IPS DF 4.7 (cell line): ENCODE results near the gene SYCE1L.
"Not testable (repeated sequence)": the region's sequence is repeated elsewhere in the genome, so short reads cannot be mapped to it uniquely, and the experiment has no call there.

Experiments used
- DNase-seq: peaks from one replicate; pipeline ENCODE4 v3.0.0-alpha.2; 2013; ENCODE audit warnings: low spot score; ENCODE audit errors: extremely low read depth

SYCE1L gene, protein sequence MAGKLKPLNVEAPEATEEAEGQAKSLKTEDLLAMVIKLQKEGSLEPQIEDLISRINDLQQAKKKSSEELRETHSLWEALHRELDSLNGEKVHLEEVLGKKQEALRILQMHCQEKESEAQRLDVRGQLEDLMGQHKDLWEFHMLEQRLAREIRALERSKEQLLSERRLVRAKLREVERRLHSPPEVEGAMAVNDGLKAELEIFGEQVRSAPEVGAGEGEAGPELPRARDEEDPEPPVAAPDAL

DNA sequence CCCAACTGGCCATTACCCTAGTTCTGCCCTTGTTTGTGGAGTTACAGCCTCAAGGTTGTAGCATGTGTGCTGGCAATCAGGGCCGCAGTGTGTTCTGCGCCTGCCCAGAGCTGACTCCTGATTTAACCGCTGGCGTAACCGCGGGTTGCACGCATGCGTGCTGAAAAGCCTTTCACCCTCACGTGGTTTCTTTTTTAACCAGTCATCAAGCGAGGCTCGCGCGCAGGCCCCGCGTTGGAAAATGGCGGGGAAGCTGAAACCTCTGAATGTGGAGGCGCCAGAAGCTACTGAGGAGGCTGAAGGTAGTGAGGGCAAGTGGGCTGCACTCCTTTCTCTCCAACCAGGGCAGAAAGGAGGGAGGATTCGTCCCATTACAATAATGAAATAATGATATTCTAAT, at the start of gene SYCE1L:
TSS of gene SYCE1L (plus strand) at position 198 of the 400 bp plus-strand sequence. CDS start at position 242, 44 bp downstream.
- no peak for DNase-seq

GRCh38 chr16:77157346-77158058, 41.7 kb upstream of the SYCE1L start:
- DNase-seq: no peak

GRCh38 chr16:77158293-77158692, 40.9 kb upstream of the SYCE1L start:
- no peak for DNase-seq

GRCh38 chr16:77165006-77165405, 34.2 kb upstream of the SYCE1L start:
- no peak for DNase-seq

GRCh38 chr16:77165536-77166236, 33.5 kb upstream of the SYCE1L start:
- not testable (repeated sequence) for DNase-seq

DNA sequence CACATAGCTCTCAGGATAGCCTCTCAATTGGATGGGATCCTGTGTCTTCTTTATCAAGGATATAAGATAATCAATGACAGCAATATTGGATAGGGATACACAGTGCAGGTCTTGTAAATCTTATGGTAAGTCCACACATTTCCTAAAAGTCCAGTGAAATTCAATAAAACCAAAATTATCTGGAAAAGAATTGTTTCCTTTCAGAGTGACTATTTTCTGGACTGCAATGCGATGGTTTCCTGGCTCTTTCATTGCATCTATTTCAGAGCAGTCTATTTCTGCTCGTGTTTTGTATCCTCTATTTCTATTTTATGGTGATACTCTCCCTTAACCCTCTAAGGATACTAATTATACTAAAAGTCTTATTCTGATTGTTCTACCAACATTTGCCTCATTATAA, 32.5 kb upstream of the SYCE1L start:
- no peak for DNase-seq

DNA sequence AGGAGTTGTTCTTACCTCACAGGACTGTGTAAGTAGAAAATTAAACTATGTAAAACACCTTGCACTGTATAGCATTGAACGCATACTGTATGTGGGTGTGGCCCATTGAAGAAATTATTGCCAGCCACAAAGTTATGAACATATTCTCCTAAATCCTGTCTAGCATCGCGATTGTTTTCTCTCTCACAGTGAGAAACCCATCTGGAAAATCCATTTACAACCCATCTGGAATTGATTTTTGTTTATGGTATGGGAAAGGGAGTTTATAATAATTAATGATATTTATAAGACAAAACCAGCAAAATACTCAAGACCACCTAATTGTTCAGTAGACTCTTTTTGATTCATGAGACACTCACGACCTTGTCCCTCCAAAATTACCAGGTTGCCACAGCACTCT, 30.3 kb upstream of the SYCE1L start:
- no peak for DNase-seq

- DNase-seq: no peak
These were observed 29.5 kb upstream of the SYCE1L start for GRCh38 chr16:77169650-77170236.

- no peak for DNase-seq
These were observed 28.4 kb upstream of the SYCE1L start for GRCh38 chr16:77170805-77171204.

- no peak for DNase-seq
These were observed 27.2 kb upstream of the SYCE1L start for GRCh38 chr16:77171745-77172635.

- DNase-seq: no peak
These were observed 26.3 kb upstream of the SYCE1L start for GRCh38 chr16:77172951-77173350.

GRCh38 chr16:77183137-77183536, 16.1 kb upstream of the SYCE1L start:
- DNase-seq: no peak

- not testable (repeated sequence) for DNase-seq
These were observed 12.9 kb upstream of the SYCE1L start for GRCh38 chr16:77186298-77186697.

- DNase-seq: no peak
These were observed 9.1 kb upstream of the SYCE1L start for GRCh38 chr16:77190190-77190477.

DNA sequence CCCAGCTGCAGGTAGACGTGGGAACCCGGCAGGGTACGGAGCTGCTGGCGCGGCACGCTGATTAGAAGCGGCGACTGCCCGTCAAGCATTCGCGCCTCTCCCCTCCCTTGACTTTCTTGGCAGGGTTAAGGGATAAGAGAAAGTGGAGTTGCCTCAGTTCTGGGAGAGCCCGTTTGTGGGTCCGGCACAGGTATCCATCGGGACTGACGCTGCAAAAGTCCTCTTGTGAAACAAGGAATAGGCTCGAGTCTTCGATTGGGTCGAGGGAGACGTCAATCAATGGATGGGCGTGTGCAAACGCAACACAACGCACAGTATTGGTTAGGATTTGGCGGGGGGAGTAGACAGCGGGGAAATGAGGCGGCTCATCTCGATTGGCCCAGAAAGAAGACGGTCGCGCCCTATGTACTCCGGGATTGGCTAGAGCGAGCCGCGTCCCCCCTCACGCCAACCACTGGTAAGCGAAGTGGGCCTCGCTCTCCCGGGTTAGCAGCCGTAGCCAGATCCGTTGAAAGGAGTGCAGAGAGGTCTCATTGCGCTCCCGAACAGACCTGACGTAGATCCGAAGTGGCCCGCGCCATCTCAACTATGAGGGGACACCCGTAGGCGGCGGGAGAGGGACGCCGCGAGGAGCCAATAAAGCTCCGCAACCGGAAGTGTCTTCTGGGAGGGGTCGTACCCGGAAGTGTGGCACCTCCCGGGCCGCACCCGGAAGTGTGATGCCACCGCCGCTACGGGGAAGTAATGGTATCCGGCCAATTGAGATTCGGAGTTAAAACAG, 8.5 kb upstream of the SYCE1L start, which contains the start of gene MON1B:
TSS of gene MON1B (plus strand) at position 713 of the 781 bp plus-strand sequence. CDS start 296 bp downstream, outside the sequence.
- peak; percentile 93 for DNase-seq

DNA sequence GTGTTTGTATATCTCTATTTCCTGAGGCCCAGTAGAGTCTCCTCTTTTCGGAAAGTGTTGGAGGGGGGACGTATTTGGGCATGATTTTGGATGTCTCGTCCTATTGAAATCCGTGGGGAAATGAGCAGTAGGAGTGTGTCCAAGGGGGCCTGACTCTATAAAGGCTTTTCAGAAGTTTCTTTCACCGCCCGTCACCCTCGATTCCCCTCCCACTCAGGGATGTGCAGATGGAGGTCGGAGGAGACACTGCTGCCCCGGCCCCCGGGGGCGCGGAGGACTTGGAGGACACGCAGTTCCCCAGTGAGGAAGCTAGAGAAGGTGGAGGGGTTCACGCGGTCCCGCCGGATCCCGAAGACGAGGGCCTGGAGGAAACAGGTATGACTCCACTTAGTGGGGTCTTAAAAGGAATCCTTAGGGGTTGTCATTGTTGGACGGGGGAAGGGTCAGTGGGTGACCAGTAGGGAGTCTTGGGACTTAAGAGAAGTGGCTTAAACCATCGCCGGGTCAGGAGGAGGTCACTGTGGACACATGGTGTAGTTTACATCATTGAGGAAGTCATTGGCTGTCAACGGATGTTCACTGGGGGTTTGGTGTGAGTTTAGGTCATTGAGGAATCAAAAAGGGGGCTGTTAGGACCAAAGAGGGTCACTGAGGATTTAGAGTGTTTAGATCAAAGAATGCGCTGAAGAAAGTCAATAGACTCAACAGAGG, 7.8 kb upstream of the SYCE1L start:
- DNase-seq: no peak

DNA sequence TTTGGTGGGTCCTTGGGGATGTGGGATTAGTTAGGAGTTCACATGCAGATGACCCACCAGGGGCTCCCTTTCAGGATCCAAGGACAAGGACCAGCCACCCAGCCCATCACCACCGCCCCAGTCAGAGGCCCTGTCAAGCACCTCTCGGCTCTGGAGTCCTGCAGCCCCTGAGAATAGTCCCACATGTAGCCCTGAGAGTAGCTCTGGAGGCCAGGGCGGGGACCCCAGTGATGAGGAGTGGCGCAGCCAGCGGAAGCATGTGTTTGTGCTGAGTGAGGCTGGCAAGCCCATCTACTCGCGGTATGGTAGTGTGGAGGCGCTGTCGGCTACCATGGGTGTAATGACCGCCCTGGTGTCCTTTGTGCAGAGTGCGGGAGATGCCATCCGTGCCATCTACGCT, 5.8 kb upstream of the SYCE1L start:
- DNase-seq: no peak

DNA sequence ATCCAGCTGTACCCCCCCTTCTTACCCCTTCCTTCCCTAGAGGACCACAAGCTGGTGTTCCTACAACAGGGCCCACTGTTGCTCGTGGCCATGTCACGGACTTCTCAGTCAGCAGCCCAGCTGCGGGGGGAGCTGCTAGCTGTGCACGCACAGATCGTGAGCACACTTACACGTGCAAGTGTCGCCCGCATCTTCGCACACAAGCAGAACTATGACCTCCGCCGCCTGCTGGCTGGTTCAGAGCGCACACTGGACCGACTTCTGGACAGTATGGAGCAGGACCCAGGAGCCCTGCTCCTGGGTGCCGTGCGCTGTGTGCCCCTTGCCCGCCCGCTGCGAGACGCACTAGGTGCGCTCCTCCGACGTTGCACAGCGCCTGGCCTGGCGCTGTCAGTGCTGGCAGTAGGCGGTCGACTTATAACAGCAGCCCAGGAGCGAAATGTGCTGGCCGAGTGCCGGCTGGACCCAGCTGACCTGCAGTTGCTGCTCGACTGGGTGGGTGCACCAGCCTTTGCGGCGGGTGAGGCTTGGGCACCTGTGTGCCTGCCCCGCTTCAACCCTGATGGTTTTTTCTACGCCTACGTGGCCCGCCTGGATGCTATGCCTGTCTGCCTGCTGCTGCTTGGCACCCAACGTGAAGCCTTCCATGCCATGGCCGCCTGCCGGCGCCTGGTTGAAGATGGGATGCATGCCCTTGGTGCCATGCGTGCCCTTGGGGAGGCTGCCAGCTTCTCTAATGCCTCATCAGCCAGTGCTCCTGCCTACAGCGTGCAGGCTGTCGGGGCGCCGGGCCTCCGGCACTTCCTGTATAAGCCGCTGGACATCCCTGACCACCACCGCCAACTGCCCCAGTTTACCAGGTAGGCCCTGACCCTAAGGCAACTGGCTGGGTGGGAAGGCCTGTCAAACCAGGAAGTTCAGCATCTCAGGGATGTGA, 4.6 kb upstream of the SYCE1L start:
- DNase-seq: no peak

DNA sequence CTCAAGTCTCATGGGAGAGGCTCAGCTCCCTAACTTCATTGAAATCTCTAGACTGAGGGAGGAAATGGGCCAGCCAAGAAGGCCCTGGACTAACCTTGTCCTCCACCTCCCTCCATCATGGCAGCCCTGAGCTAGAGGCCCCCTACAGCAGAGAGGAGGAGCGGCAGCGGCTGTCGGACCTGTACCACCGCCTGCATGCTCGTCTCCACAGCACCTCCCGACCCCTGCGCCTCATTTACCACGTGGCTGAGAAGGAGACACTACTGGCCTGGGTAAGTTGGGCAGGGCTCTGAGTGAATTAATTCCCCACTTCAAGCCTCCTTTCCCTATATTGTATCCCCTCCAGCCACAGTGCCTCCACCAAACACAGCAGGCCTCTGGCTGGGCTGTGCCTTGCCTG, 3.8 kb upstream of the SYCE1L start:
- DNase-seq: no peak
